Small intestine (tissue), 7 donors: ENCODE results near the gene PAPPA2. TPM values are rescaled to one million over a fixed set of nuclear protein-coding genes. Genes with fewer than 3 reads are reported as not detected.

ENCODE experiments used
- DNase-seq, 2 donors: peaks; one replicate each; pipeline versions ENCODE4 v3.0.0 to v3.0.0-alpha.2; 2013
- FAIRE-seq: peaks from 2 replicates; lab custom pipeline; 2012; peaks lifted over from hg19 to GRCh38; lab: Jason Lieb, UNC
- H3K27ac ChIP-seq, 3 donors: one replicate each; pipeline ENCODE4 v1.5.1; 2013; ENCODE audit warnings: low read length in 2 of 3, mild to moderate bottlenecking in 2 of 3, control low read depth in 1 of 3, inconsistent platforms in 1 of 3, low read depth in 1 of 3, moderate library complexity in 1 of 3
- H3K27me3 ChIP-seq, 3 donors: one replicate each; pipeline ENCODE4 v1.6.1; 2013; ENCODE audit warnings: low read length in 3 of 3, inconsistent platforms in 1 of 3; ENCODE audit not compliant: control insufficient read depth in 3 of 3, insufficient read depth in 3 of 3
- H3K36me3 ChIP-seq, 3 donors: one replicate each; pipeline ENCODE4 v1.6.1; 2013; ENCODE audit warnings: low read length in 3 of 3, inconsistent platforms in 1 of 3, low read depth in 1 of 3, mild to moderate bottlenecking in 1 of 3, moderate library complexity in 1 of 3; ENCODE audit not compliant: control insufficient read depth in 3 of 3, insufficient read depth in 2 of 3
- H3K4me1 ChIP-seq, 3 donors: one replicate each; pipeline ENCODE4 v1.6.1; 2013; ENCODE audit warnings: low read length in 2 of 3, inconsistent platforms in 1 of 3, low read depth in 1 of 3, mild to moderate bottlenecking in 1 of 3, moderate library complexity in 1 of 3; ENCODE audit not compliant: control insufficient read depth in 3 of 3, insufficient read depth in 2 of 3
- H3K4me3 ChIP-seq, 3 donors: one replicate each; pipeline ENCODE4 v1.5.1; 2013; ENCODE audit warnings: low read length in 3 of 3, control low read depth in 1 of 3, inconsistent platforms in 1 of 3, low read depth in 1 of 3, mild to moderate bottlenecking in 1 of 3, moderate library complexity in 1 of 3
- H3K9me3 ChIP-seq, 2 donors: one replicate each; pipeline ENCODE4 v1.6.1; 2013; ENCODE audit warnings: low read depth in 1 of 2, low read length in 1 of 2; ENCODE audit not compliant: control insufficient read depth in 2 of 2, insufficient read depth in 1 of 2
- WGBS, 3 donors: extraction: QIAGEN DNeasy Blood & Tissue Kit; methylation state at CpG; one replicate each; pipeline ENCODE4 v1.1.7; 2013; 5-methylcytosine and 5-hydroxymethylcytosine counted together
- polyA plus RNA-seq, 4 donors: library from polyadenylated mRNA; stranded (reverse) in 3 of 4; unstranded in 1 of 4; fragments of 200-250 nt in 3 of 4; fragments of 120-200 nt in 1 of 4; gene quantifications; one replicate each; pipeline versions ENCODE4 v1.2.1 to v1.2.3, GENCODE V29; 2013
- donor health status: healthy with polysubstance abuse.
- donor health status: control.
- donor health status: control.
- donor health status: Bipolar disorder and iron deficiency.
- donor health status: healthy.

Gene PAPPA2
- polyA plus RNA-seq, 4 donors = 0.03 to 0.12 TPM; not detected in 2

- Histone ChIP-seq H3K4me3 (no peak overlapping the region), H3K9me3 (no peaks in the 10 kb centered on the region), H3K27me3 (peaks cover 0 to 2% (median 0%) of the 10 kb centered on the region in 3 donors), H3K36me3 (no peaks in the 10 kb centered on the region), H3K4me1 (no peaks in the 10 kb centered on the region), H3K27ac (no peak overlapping the region)
- WGBS, 3 donors = 51 to 59% (median 52%) methylated on average over 2 of the region's 2 CpGs
- FAIRE-seq (no peak), DNase-seq (no peak)
Measured at GRCh38 chr1:176795929-176796328, 333.0 kb downstream of the PAPPA2 start.

GRCh38 chr1:176796583-176796982 is 333.6 kb downstream of the PAPPA2 start:
- no peak for DNase-seq
- Histone ChIP-seq H3K4me3 (no peak overlapping the region), H3K27ac (no peak overlapping the region), H3K27me3 (peaks cover 0 to 2% (median 0%) of the 10 kb centered on the region in 3 donors), H3K36me3 (no peaks in the 10 kb centered on the region), H3K9me3 (no peaks in the 10 kb centered on the region), H3K4me1 (no peaks in the 10 kb centered on the region)
- no peak for FAIRE-seq
- 3 to 37% (median 17%) methylated on average over 1 of the region's 1 CpG for WGBS, 3 donors

GRCh38 chr1:176799327-176799726 is 336.4 kb downstream of the PAPPA2 start:
- H3K4me1 ChIP-seq = no peaks in the 10 kb centered on the region
- H3K27me3 ChIP-seq = peaks cover 0 to 2% (median 0%) of the 10 kb centered on the region in 3 donors
- DNase-seq (no peak), FAIRE-seq (no peak)
- no peak overlapping the region for H3K4me3 ChIP-seq
- no peaks in the 10 kb centered on the region for H3K9me3 ChIP-seq
- WGBS, 3 donors = 86 to 90% (median 88%) methylated on average over 3 of the region's 3 CpGs
- H3K27ac ChIP-seq = no peak overlapping the region
- H3K36me3 ChIP-seq = no peaks in the 10 kb centered on the region

GRCh38 chr1:176800978-176801513 is 338.1 kb downstream of the PAPPA2 start:
- Histone ChIP-seq H3K36me3 (no peaks in the 10 kb centered on the region), H3K27me3 (peaks cover 0 to 2% (median 0%) of the 10 kb centered on the region in 3 donors)

GRCh38 chr1:176801514-176802020 is 338.6 kb downstream of the PAPPA2 start:
- 20 to 40% (median 37%) methylated on average over 5 of the region's 5 CpGs for WGBS, 3 donors
- no peak overlapping the region for H3K4me3 ChIP-seq
- H3K27me3 ChIP-seq = peaks cover 0 to 2% (median 0%) of the 10 kb centered on the region in 3 donors
- H3K9me3 ChIP-seq = no peaks in the 10 kb centered on the region
- DNase-seq (peak in 1 of 2 donors; percentile 1), FAIRE-seq (no peak)
- no peaks in the 10 kb centered on the region for H3K4me1 ChIP-seq
- H3K36me3 ChIP-seq = no peaks in the 10 kb centered on the region
- H3K27ac ChIP-seq = no peak overlapping the region

More at GRCh38 chr1:176800978-176801513, 338.1 kb downstream of the PAPPA2 start:
- Histone ChIP-seq H3K4me3 (no peak overlapping the region), H3K9me3 (no peaks in the 10 kb centered on the region), H3K27ac (no peak overlapping the region), H3K4me1 (no peaks in the 10 kb centered on the region)
- FAIRE-seq = no peak
- no peak for DNase-seq
- WGBS, 3 donors = 60 to 75% (median 67%) methylated on average over 5 of the region's 5 CpGs

- Histone ChIP-seq H3K9me3 (no peaks in the 10 kb centered on the region), H3K27ac (no peak overlapping the region), H3K4me1 (no peaks in the 10 kb centered on the region), H3K4me3 (no peak overlapping the region), H3K27me3 (peaks cover 0 to 2% (median 0%) of the 10 kb centered on the region in 3 donors), H3K36me3 (no peaks in the 10 kb centered on the region)
- 67 to 77% (median 69%) methylated on average over 2 of the region's 2 CpGs for WGBS, 3 donors
- DNase-seq (no peak), FAIRE-seq (no peak)
Measured at GRCh38 chr1:176802316-176802715, 339.3 kb downstream of the PAPPA2 start.

- WGBS, 3 donors = 32 to 42% (median 42%) methylated on average over 5 of the region's 5 CpGs
- DNase-seq (no peak), FAIRE-seq (no peak)
- Histone ChIP-seq H3K4me3 (no peak overlapping the region), H3K36me3 (no peaks in the 10 kb centered on the region), H3K4me1 (no peaks in the 10 kb centered on the region), H3K27ac (no peak overlapping the region), H3K9me3 (no peaks in the 10 kb centered on the region), H3K27me3 (peaks cover 0 to 2% (median 0%) of the 10 kb centered on the region in 3 donors)
Measured at GRCh38 chr1:176803042-176803441, 340.1 kb downstream of the PAPPA2 start.

- H3K4me1 ChIP-seq = no peaks in the 10 kb centered on the region
- peaks cover 0 to 2% (median 0%) of the 10 kb centered on the region in 3 donors for H3K27me3 ChIP-seq
- no peaks in the 10 kb centered on the region for H3K36me3 ChIP-seq
- H3K27ac ChIP-seq = no peak overlapping the region
- H3K9me3 ChIP-seq = no peaks in the 10 kb centered on the region
- no peak overlapping the region for H3K4me3 ChIP-seq
- DNase-seq (no peak), FAIRE-seq (no peak)
Measured at GRCh38 chr1:176803596-176803995, 340.6 kb downstream of the PAPPA2 start.

GRCh38 chr1:176809292-176809691 is 346.3 kb downstream of the PAPPA2 start:
- Histone ChIP-seq H3K4me1 (no peaks in the 10 kb centered on the region), H3K27ac (no peak overlapping the region), H3K4me3 (no peak overlapping the region), H3K9me3 (no peaks in the 10 kb centered on the region), H3K27me3 (no peaks in the 10 kb centered on the region), H3K36me3 (no peaks in the 10 kb centered on the region)
- no peak for FAIRE-seq
- DNase-seq = no peak
- WGBS, 3 donors = 65 to 81% (median 74%) methylated on average over 2 of the region's 2 CpGs
